Measurements from ENCODE around the gene PDYN.
"Not testable (repeated sequence)": the region's sequence is repeated elsewhere in the genome, so short reads cannot be mapped to it uniquely, and the experiment has no call there.

PDYN gene

DNA sequence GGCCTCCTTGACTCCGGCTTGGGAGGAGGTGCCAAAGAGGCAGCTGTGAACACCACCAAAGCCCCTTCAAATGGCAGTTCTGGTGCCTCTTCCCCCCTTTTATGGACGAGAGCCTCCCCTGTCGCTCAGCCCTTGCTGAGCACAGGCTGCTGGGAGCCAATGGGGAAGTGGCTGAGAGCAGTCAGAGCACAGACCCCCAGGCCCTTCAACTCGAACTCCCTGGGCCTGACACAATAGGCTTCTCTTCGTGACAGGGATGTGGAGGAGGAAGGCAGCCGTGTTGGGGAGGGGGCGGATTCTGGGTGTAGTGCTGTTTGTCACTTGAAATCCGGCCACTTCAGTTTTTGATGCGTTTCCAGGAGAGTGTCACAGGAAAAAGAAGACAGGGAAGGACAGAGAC is at the start of gene PDYN:
PDYN (minus strand) TSS at position 73 of the 400 bp plus-strand sequence. CDS start 10,974 bp downstream, outside the sequence.
- DNase-seq, result no peak
- no peaks in the 10 kb centered on the region for H3K36me3 Mint-ChIP-seq (ENCODE audit: low read depth)
- H3K27ac Mint-ChIP-seq, result no peak within 1 kb of the TSS
- H3K4me3 Mint-ChIP-seq, result no peak within 1 kb of the TSS
- peaks cover 78% of the 10 kb centered on the region for H3K27me3 Mint-ChIP-seq
- H3K4me1 Mint-ChIP-seq (ENCODE audit: low read depth), result no peaks in the 10 kb centered on the region
- H3K9me3 Mint-ChIP-seq, result no peaks in the 10 kb centered on the region

DNA sequence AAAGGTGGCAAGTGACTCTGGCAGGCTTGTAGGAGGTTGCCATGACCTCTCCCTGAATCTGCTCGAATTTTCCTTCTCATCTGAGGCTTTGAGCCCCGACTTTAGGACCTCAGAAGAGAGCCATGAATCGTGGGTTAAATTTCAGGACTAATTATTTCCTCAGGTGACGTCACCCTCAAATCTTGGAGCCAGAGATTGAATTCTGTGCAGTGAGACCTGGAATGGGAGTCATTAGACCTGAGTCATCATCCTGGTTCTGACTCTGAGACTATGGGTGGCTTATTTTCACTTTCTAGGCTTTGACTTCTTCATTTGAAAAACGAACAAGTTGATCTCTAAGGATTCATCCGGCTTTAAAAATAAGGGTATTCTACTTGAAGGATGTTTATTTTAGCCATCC is 48.5 kb upstream of the PDYN start:
- H3K36me3 Mint-ChIP-seq (ENCODE audit: low read depth), result no peaks in the 10 kb centered on the region
- no peak overlapping the region for H3K4me3 Mint-ChIP-seq
- no peaks in the 10 kb centered on the region for H3K9me3 Mint-ChIP-seq
- H3K27ac Mint-ChIP-seq, result no peak overlapping the region
- no peak for DNase-seq
- no peaks in the 10 kb centered on the region for H3K4me1 Mint-ChIP-seq (ENCODE audit: low read depth)
- H3K27me3 Mint-ChIP-seq, result peaks cover 29% of the 10 kb centered on the region

DNA sequence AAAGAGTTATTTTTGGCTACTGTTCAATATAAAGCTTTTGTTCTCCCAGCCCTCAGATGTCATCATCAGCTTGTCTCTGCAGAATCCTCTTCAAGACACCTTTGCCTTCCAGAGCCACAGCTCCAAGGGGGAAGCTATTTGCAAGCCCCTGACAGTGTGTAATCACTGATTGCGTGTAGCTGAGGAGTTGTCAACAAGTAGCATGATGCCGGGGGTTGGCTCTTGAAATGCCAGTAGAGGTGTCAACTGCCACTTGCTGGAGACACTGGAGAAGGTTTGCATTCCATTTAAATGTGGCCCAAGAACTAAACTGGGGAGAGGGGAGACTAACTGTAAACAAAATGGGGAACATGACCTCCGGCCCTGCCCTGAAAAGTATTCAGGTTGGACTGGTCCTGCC is 44.3 kb upstream of the PDYN start:
- Mint-ChIP-seq H3K27me3 (peaks cover 43% of the 10 kb centered on the region), H3K9me3 (no peaks in the 10 kb centered on the region), H3K27ac (no peak overlapping the region), H3K4me1 (ENCODE audit: low read depth) (peaks cover 6% of the 10 kb centered on the region), H3K36me3 (ENCODE audit: low read depth) (no peaks in the 10 kb centered on the region), H3K4me3 (no peak overlapping the region)
- DNase-seq, result no peak

DNA sequence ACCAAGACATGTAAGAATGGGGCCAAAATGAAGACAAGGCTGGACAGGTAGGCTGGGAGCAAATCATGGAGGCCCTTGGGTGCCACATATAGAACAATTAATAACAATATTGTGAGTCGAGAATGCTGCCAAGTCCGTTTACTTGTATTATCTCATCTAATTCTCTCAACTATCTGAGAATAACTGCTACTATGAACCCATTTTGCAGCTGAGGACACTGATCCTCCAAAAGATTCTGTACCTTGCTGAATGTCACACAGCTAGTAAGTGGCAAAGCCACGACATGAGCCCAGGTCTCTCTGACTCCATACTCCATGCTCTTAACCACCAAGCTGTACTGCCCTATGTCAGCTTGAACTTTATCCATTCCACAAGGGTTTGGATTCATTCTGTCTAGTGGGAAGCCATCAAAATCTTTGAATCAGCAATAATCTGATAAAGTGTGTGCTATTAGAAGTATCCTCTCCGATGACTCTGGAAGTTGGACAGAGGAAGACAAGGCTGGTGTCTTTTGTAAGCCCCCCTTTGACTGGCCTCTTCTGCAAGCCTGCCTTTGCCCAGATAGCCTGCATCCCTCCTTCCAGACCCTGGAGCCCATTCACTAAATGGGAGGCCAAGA is 43.5 kb upstream of the PDYN start:
- no peaks in the 10 kb centered on the region for H3K36me3 Mint-ChIP-seq (ENCODE audit: low read depth)
- H3K9me3 Mint-ChIP-seq, result no peaks in the 10 kb centered on the region
- DNase-seq, result no peak
- H3K27ac Mint-ChIP-seq, result no peak overlapping the region
- no peak overlapping the region for H3K4me3 Mint-ChIP-seq
- H3K4me1 Mint-ChIP-seq (ENCODE audit: low read depth), result peaks cover 6% of the 10 kb centered on the region
- peaks cover 48% of the 10 kb centered on the region for H3K27me3 Mint-ChIP-seq

DNA sequence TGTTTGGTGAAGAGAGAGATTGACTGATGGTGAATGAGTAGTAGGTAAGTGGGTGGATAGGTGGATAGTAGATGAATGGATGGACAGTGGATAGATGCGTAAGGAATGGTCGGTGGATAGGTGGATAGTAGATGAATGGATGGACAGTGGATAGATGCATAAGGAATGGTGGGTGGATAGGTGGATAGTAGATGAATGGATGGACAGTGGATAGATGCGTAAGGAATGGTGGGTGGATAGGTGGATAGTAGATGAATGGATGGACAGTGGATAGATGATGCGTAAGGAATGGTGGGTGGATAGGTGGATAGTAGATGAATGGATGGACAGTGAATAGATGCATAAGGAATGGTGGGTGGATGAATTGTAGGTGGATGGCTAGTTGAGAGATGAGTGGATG is 42.5 kb upstream of the PDYN start:
- H3K4me1 Mint-ChIP-seq (ENCODE audit: low read depth); H3K4me3 Mint-ChIP-seq; DNase-seq; H3K36me3 Mint-ChIP-seq (ENCODE audit: low read depth); H3K27ac Mint-ChIP-seq; H3K9me3 Mint-ChIP-seq: not testable (repeated sequence)
- H3K27me3 Mint-ChIP-seq, result peaks cover 54% of the 10 kb centered on the region

DNA sequence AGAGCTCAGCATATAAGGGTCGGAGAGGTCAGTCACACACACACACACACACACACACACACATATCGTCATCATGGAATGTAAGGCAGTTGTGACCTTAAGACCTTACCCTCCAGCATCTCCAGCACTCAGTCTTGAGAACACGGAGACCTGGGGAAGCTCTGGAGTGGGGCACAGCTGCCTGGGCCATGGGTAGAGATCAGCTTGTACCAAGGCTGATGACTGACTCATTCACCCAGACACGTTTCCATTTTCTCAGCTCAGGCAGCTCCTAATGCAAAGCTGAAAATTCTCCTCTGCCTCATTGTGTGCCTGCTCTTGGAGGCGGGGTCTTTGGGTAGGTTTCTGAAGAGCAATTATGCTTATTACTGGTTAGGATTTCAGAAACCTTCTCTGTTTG is 38.3 kb upstream of the PDYN start:
- H3K9me3 Mint-ChIP-seq, result no peaks in the 10 kb centered on the region
- peaks cover 6% of the 10 kb centered on the region for H3K4me1 Mint-ChIP-seq (ENCODE audit: low read depth)
- no peaks in the 10 kb centered on the region for H3K36me3 Mint-ChIP-seq (ENCODE audit: low read depth)
- H3K27ac Mint-ChIP-seq, result no peak overlapping the region
- H3K4me3 Mint-ChIP-seq, result no peak overlapping the region
- peaks cover 56% of the 10 kb centered on the region for H3K27me3 Mint-ChIP-seq
- DNase-seq, result no peak

DNA sequence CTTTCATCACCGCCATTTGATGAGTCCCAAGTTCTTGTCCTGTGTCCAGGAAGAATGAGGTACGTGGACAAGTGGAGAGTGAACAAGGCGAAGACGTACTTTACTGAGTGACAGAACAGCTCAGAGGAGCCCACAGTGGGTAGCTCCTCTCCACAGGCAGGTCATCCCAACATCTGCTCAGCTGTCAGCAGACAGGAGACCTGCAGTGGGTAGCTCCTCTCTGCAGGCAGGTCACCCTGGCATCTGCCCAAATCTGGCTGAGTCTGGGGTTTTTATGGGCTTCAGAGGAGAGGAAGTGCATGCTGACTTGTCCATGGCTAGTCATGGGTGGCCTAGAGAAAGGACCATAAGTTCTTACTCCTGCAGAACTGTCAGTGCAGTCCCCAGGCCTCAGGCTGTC is 32.7 kb upstream of the PDYN start:
- Mint-ChIP-seq H3K27me3 (peaks cover 52% of the 10 kb centered on the region), H3K4me3 (no peak overlapping the region), H3K9me3 (peaks cover 2% of the 10 kb centered on the region), H3K27ac (no peak overlapping the region), H3K4me1 (ENCODE audit: low read depth) (no peaks in the 10 kb centered on the region), H3K36me3 (ENCODE audit: low read depth) (no peaks in the 10 kb centered on the region)
- no peak for DNase-seq

DNA sequence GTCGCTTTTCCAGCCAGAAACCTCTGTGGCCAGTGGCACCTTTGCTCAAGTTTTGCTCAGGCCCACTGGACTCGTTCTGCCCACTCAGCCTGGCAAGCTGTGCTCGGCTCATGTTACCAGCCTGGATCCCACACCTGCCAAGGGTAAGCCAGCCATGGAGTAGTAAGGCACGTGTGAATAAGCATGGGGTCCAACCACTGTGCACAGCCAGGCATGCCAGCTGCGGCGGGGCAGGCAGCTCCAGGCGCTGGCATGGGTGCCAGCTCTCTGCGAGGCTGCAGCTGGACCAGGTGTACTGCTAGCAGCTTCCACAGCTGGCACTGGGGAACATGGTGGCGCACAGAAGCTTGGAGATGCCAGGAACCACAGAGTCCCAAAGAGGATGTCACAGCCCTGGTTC is 32.1 kb upstream of the PDYN start:
- Mint-ChIP-seq H3K27me3 (peaks cover 49% of the 10 kb centered on the region), H3K4me1 (ENCODE audit: low read depth) (no peaks in the 10 kb centered on the region), H3K9me3 (peaks cover 2% of the 10 kb centered on the region), H3K4me3 (no peak overlapping the region), H3K36me3 (ENCODE audit: low read depth) (no peaks in the 10 kb centered on the region), H3K27ac (no peak overlapping the region)
- DNase-seq, result no peak

DNA sequence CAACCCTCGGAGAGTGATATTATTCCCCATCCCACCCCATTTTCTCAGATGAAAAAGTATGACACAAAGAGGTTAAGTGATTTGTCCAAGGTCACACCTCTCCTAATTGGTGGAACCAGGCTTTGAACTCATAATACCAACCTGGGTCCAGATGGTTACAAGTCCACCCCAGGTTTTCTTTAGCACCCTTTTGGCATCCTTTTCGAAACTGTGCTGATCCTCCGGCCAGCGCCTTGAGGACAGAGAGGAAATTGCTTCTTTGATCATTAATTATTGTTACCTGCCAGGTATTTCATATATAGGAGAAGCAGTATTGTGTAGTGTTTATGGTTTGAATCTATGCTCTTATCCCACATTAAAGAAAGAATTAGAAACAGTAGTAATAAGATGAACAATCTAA is 29.3 kb upstream of the PDYN start:
- no peak overlapping the region for H3K4me3 Mint-ChIP-seq
- H3K4me1 Mint-ChIP-seq (ENCODE audit: low read depth), result no peaks in the 10 kb centered on the region
- no peaks in the 10 kb centered on the region for H3K36me3 Mint-ChIP-seq (ENCODE audit: low read depth)
- no peak for DNase-seq
- no peak overlapping the region for H3K27ac Mint-ChIP-seq
- peaks cover 2% of the 10 kb centered on the region for H3K9me3 Mint-ChIP-seq
- H3K27me3 Mint-ChIP-seq, result peaks cover 39% of the 10 kb centered on the region

DNA sequence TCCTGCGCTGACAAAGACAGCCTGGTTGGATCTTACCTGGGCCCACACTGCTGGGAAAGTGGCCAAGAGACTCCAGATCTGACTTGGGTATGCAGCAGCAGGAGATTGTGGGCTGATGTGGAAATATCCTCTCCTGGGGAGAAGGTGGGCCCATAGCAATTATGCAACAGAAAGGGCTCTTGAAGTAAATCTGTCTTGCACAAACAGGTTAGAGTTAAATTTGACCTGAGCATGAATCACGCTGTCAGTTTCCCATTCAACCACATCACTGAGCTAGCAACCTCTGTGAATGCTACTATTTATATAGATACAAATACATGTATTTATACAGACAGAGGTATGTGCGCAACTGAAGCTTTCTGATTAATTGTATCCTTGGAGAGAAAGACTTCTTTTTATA is 28.3 kb upstream of the PDYN start:
- H3K9me3 Mint-ChIP-seq, result peaks cover 2% of the 10 kb centered on the region
- no peak overlapping the region for H3K27ac Mint-ChIP-seq
- peaks cover 37% of the 10 kb centered on the region for H3K27me3 Mint-ChIP-seq
- H3K4me3 Mint-ChIP-seq, result no peak overlapping the region
- no peaks in the 10 kb centered on the region for H3K4me1 Mint-ChIP-seq (ENCODE audit: low read depth)
- H3K36me3 Mint-ChIP-seq (ENCODE audit: low read depth), result no peaks in the 10 kb centered on the region
- no peak for DNase-seq

DNA sequence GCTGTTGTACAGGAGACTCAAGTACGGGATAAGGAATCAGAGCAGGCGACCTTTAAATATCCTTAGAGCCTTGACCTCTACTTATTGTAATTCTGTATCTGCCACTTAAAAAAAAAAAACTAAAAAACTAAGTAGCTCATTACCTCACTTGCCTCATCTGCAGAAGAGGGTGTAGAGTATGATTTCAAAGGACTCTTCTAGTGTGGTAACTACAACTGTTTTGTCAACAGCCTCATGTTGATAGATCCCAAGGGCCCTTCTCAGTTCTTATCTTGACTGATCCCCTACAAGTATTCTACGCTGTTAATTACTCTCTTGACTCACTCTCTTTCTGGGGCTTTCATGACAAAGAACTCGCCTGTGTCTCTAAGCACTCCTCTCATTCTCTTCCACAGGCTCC is 16.7 kb upstream of the PDYN start:
- Mint-ChIP-seq H3K4me1 (ENCODE audit: low read depth) (no peaks in the 10 kb centered on the region), H3K9me3 (no peaks in the 10 kb centered on the region), H3K27me3 (peaks cover 60% of the 10 kb centered on the region), H3K27ac (no peak overlapping the region), H3K36me3 (ENCODE audit: low read depth) (no peaks in the 10 kb centered on the region), H3K4me3 (no peak overlapping the region)
- DNase-seq, result no peak

DNA sequence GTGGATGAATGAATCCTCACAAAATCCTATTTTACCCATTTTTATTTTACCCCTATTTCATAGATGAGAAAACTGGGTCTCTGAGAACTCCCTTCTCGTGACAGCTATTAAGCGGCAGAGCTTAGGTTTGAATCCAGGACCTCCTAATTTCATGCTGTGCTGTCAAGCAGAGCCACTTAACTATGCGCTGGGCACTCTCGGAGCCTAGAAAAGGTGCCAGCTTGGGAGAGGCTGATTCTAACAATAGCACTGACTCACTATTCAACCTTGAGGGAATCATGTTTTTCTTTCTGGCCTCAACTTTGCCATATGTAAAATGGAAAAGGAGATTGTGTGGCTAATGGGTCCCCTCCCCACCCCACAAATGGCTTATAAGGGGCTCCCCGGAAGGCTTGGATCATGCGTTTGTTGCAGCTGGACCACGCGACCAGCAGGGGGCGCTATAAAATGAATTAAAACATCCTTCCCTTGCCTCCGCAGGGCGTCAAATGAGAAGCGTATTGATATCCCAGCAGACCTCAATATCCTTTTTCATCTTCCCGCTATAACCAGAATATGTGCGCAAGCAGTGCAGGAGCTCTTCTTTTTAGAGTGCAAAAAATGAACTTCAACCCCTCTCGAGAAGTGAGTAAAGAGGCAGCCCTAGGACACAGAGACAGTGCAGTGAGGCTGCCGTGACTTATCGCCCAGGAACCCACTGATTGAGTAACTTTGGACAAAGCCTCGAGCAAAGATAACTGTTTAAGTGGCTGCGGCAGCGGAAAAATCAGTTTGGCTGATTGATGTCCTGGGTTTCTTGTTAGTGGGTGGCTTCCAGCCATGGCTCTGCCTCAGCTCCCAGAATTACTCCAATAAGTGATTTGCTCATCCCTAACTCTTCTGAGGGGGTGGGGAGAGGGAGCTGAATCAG is 12.8 kb upstream of the PDYN start:
- Mint-ChIP-seq H3K9me3 (no peaks in the 10 kb centered on the region), H3K4me1 (ENCODE audit: low read depth) (no peaks in the 10 kb centered on the region), H3K4me3 (no peak overlapping the region), H3K27ac (no peak overlapping the region), H3K36me3 (ENCODE audit: low read depth) (no peaks in the 10 kb centered on the region), H3K27me3 (peaks cover 65% of the 10 kb centered on the region)
- peak; percentile 37 for DNase-seq

DNA sequence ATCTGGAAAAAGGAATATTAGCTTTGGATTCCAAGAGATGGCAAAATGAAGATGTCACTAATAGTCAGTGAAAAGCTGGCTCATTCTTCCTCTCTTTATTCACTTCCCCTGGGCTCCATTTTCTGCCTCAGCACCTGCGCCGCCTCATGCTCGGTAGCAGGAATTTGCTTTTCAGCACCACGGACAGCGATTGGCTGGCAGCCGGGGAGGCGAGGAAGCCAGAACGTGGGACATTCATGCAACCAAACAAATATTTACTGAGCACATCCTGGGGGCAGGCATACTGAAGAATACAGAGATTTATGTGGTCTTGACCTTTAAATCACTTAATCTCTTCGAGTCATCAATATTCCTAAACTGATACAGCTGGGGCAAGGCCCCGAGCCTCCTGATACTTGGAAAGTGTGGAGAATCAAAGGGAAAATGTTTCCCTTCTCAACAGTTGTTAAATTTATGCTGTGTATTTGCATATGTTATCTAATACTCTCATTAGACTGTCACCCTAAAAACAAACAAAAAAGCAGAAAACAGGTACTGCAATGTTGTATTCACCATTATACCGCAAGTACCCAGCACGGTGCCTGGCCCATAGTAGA is 12.1 kb upstream of the PDYN start:
- peaks cover 57% of the 10 kb centered on the region for H3K27me3 Mint-ChIP-seq
- H3K4me1 Mint-ChIP-seq (ENCODE audit: low read depth), result no peaks in the 10 kb centered on the region
- no peak overlapping the region for H3K4me3 Mint-ChIP-seq
- no peaks in the 10 kb centered on the region for H3K9me3 Mint-ChIP-seq
- H3K36me3 Mint-ChIP-seq (ENCODE audit: low read depth), result no peaks in the 10 kb centered on the region
- peak; percentile 64 for DNase-seq
- no peak overlapping the region for H3K27ac Mint-ChIP-seq

DNA sequence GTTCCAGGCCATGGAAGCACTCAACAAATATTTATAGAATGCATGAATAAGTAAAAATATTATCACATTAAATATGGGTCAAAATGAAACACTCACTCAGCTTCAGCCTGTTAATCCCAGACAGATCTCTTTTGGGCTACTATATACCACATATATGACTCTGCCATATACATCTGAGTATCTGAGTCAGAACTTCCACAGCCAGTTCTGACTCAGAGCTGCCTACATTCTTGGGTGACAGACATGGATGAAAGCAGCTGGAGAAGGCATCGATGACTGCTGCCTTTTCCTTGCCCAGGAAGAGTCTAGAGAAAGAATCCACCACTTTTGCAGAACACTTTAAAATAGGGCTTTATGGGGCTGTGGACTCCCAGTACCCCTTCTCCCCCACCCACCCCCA is 11.5 kb upstream of the PDYN start:
- no peak overlapping the region for H3K27ac Mint-ChIP-seq
- no peaks in the 10 kb centered on the region for H3K4me1 Mint-ChIP-seq (ENCODE audit: low read depth)
- H3K27me3 Mint-ChIP-seq, result peaks cover 52% of the 10 kb centered on the region
- no peak overlapping the region for H3K4me3 Mint-ChIP-seq
- no peaks in the 10 kb centered on the region for H3K9me3 Mint-ChIP-seq
- no peaks in the 10 kb centered on the region for H3K36me3 Mint-ChIP-seq (ENCODE audit: low read depth)
- DNase-seq, result no peak

DNA sequence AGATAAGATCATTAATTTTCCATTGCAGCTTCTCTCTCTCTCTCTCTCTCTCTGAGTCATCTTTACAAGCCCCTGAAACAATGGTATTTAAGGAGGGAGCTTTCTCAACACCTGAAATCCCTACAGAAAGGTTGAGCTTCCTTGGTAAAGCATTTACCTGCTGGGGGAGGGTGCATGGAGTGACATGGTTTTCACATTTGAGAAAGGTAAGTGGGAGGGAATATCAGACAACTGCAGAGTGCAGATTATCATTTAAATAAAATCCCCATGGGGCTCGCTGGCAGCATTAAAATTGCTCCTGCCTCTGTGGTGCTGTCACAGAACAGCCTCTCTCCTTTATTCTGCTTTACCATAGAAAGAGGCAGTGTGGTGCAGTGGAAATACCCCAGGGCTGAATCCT is 10.3 kb upstream of the PDYN start:
- Mint-ChIP-seq H3K36me3 (ENCODE audit: low read depth) (no peaks in the 10 kb centered on the region), H3K4me3 (no peak overlapping the region), H3K27me3 (peaks cover 47% of the 10 kb centered on the region), H3K9me3 (no peaks in the 10 kb centered on the region), H3K27ac (no peak overlapping the region), H3K4me1 (ENCODE audit: low read depth) (no peaks in the 10 kb centered on the region)
- DNase-seq, result no peak
